Stimulated activated memory B cell treated with anti-CD40 and anti-IgM and Interleukin-4, amounts not matched to agents 10 μg/mL and 1 μg/mL and 100 μg/mL, for 72 hours (primary cell): ENCODE measurements around the gene GJB2.

Experiments used
- ATAC-seq: fragments of 150-1000 bp; cut with Tn5 transposase; 2 replicates; pipeline ENCODE4 v1.10.0; 2021
- H3K27ac Mint-ChIP-seq: one replicate; pipeline ENCODE4 v1.8.0; 2022; ENCODE audit warnings: mild to moderate bottlenecking, mixed read lengths
- H3K27me3 Mint-ChIP-seq: one replicate; pipeline ENCODE4 v1.8.0; 2022; ENCODE audit warnings: mixed read lengths
- H3K36me3 Mint-ChIP-seq: one replicate; pipeline ENCODE4 v1.8.0; 2022; ENCODE audit warnings: mixed read lengths
- H3K4me1 Mint-ChIP-seq: one replicate; pipeline ENCODE4 v1.8.0; 2022; ENCODE audit warnings: mixed read lengths
- H3K4me3 Mint-ChIP-seq: one replicate; pipeline ENCODE4 v1.8.0; 2022; ENCODE audit warnings: mild to moderate bottlenecking, moderate library complexity, mixed read lengths
- H3K9me3 Mint-ChIP-seq: one replicate; pipeline ENCODE4 v1.8.0; 2022; ENCODE audit warnings: mixed read lengths

GJB2 gene

GRCh38 chr13:20206065-20206697 is 13.4 kb upstream of the GJB2 start:
- Mint-ChIP-seq H3K36me3 (no peaks in the 10 kb centered on the region), H3K27me3 (peaks cover 38% of the 10 kb centered on the region), H3K4me1 (no peaks in the 10 kb centered on the region), H3K27ac (no peak overlapping the region), H3K4me3 (no peak overlapping the region), H3K9me3 (peaks cover 3% of the 10 kb centered on the region)
- ATAC-seq, result no peak

- Mint-ChIP-seq H3K36me3 (peaks cover 5% of the 10 kb centered on the region), H3K4me1 (peaks cover 12% of the 10 kb centered on the region), H3K27me3 (peaks cover 35% of the 10 kb centered on the region), H3K27ac (no peak overlapping the region), H3K4me3 (no peak overlapping the region), H3K9me3 (peaks cover 3% of the 10 kb centered on the region)
- no peak for ATAC-seq
Measured at GRCh38 chr13:20198781-20199180, 6.0 kb upstream of the GJB2 start.

GRCh38 chr13:20197361-20197834 is 4.7 kb upstream of the GJB2 start:
- no peak overlapping the region for H3K27ac Mint-ChIP-seq
- peaks cover 43% of the 10 kb centered on the region for H3K27me3 Mint-ChIP-seq
- no peak for ATAC-seq
- peaks cover 5% of the 10 kb centered on the region for H3K36me3 Mint-ChIP-seq
- peaks cover 20% of the 10 kb centered on the region for H3K4me1 Mint-ChIP-seq
- H3K4me3 Mint-ChIP-seq, result no peak overlapping the region
- peaks cover 3% of the 10 kb centered on the region for H3K9me3 Mint-ChIP-seq

GRCh38 chr13:20195801-20196200 is 3.1 kb upstream of the GJB2 start:
- ATAC-seq, result no peak
- peaks cover 55% of the 10 kb centered on the region for H3K27me3 Mint-ChIP-seq
- no peak overlapping the region for H3K27ac Mint-ChIP-seq
- peaks cover 26% of the 10 kb centered on the region for H3K4me1 Mint-ChIP-seq
- H3K36me3 Mint-ChIP-seq, result peaks cover 5% of the 10 kb centered on the region
- no peaks in the 10 kb centered on the region for H3K9me3 Mint-ChIP-seq
- no peak overlapping the region for H3K4me3 Mint-ChIP-seq

- Mint-ChIP-seq H3K4me3 (peak overlapping the region; percentile 75), H3K27ac (no peak overlapping the region), H3K4me1 (peaks cover 26% of the 10 kb centered on the region), H3K36me3 (no peaks in the 10 kb centered on the region), H3K27me3 (peaks cover 45% of the 10 kb centered on the region), H3K9me3 (no peaks in the 10 kb centered on the region)
- peak; percentile 62 for ATAC-seq
Measured at GRCh38 chr13:20193907-20194631, 1.3 kb upstream of the GJB2 start.

- no peaks in the 10 kb centered on the region for H3K9me3 Mint-ChIP-seq
- peaks cover 45% of the 10 kb centered on the region for H3K27me3 Mint-ChIP-seq
- H3K27ac Mint-ChIP-seq, result peak overlapping the region; percentile 57
- H3K4me3 Mint-ChIP-seq, result peak overlapping the region; percentile 75
- ATAC-seq, result peak; percentile 14
- H3K36me3 Mint-ChIP-seq, result no peaks in the 10 kb centered on the region
- H3K4me1 Mint-ChIP-seq, result peaks cover 26% of the 10 kb centered on the region
Measured at GRCh38 chr13:20193162-20193906, 596 bp upstream of the GJB2 start.

- Mint-ChIP-seq H3K36me3 (no peaks in the 10 kb centered on the region), H3K4me3 (peak overlapping the region; percentile 67), H3K9me3 (no peaks in the 10 kb centered on the region), H3K27ac (no peak overlapping the region), H3K27me3 (peaks cover 45% of the 10 kb centered on the region), H3K4me1 (peaks cover 26% of the 10 kb centered on the region)
- peak; percentile 25 for ATAC-seq
Measured at GRCh38 chr13:20192158-20192835, 441 bp downstream of the GJB2 start.

- ATAC-seq, result peak; percentile 52
- Mint-ChIP-seq H3K4me1 (peaks cover 26% of the 10 kb centered on the region), H3K36me3 (no peaks in the 10 kb centered on the region), H3K27ac (no peak overlapping the region), H3K4me3 (peak overlapping the region; percentile 67), H3K9me3 (no peaks in the 10 kb centered on the region), H3K27me3 (peaks cover 45% of the 10 kb centered on the region)
Measured at GRCh38 chr13:20191311-20192157, 1.2 kb downstream of the GJB2 start.

- H3K4me3 Mint-ChIP-seq, result no peak overlapping the region
- H3K27me3 Mint-ChIP-seq, result peaks cover 43% of the 10 kb centered on the region
- ATAC-seq, result no peak
- H3K27ac Mint-ChIP-seq, result no peak overlapping the region
- H3K9me3 Mint-ChIP-seq, result no peaks in the 10 kb centered on the region
- H3K4me1 Mint-ChIP-seq, result peaks cover 26% of the 10 kb centered on the region
- H3K36me3 Mint-ChIP-seq, result no peaks in the 10 kb centered on the region
Measured at GRCh38 chr13:20190481-20191310, 2.0 kb downstream of the GJB2 start.

GRCh38 chr13:20190076-20190475 is 2.7 kb downstream of the GJB2 start:
- no peak overlapping the region for H3K4me3 Mint-ChIP-seq
- no peak overlapping the region for H3K27ac Mint-ChIP-seq
- peaks cover 26% of the 10 kb centered on the region for H3K4me1 Mint-ChIP-seq
- H3K9me3 Mint-ChIP-seq, result no peaks in the 10 kb centered on the region
- no peak for ATAC-seq
- H3K36me3 Mint-ChIP-seq, result no peaks in the 10 kb centered on the region
- H3K27me3 Mint-ChIP-seq, result peaks cover 37% of the 10 kb centered on the region

- Mint-ChIP-seq H3K36me3 (no peaks in the 10 kb centered on the region), H3K9me3 (no peaks in the 10 kb centered on the region), H3K4me3 (no peak overlapping the region), H3K27me3 (peaks cover 26% of the 10 kb centered on the region), H3K4me1 (peaks cover 15% of the 10 kb centered on the region), H3K27ac (no peak overlapping the region)
- no peak for ATAC-seq
Measured at GRCh38 chr13:20188667-20189553, 3.8 kb downstream of the GJB2 start.

GRCh38 chr13:20186771-20187170 is 6.0 kb downstream of the GJB2 start:
- ATAC-seq, result no peak
- no peaks in the 10 kb centered on the region for H3K36me3 Mint-ChIP-seq
- H3K4me3 Mint-ChIP-seq, result no peak overlapping the region
- H3K4me1 Mint-ChIP-seq, result peaks cover 2% of the 10 kb centered on the region
- H3K9me3 Mint-ChIP-seq, result no peaks in the 10 kb centered on the region
- peaks cover 14% of the 10 kb centered on the region for H3K27me3 Mint-ChIP-seq
- no peak overlapping the region for H3K27ac Mint-ChIP-seq
